Kidney (tissue), 14 donors: Measurements from ENCODE around the gene WWC2. TPM values are rescaled to one million over a fixed set of nuclear protein-coding genes. Genes with fewer than 3 reads are reported as not detected.

Source experiments
- DNase-seq, 5 donors: peaks; one replicate each; pipeline ENCODE4 v3.0.0-alpha.2; 2013 to 2020
- FAIRE-seq: peaks from 2 replicates; lab custom pipeline; 2012; peaks lifted over from hg19 to GRCh38; lab: Jason Lieb, UNC
- H3K27ac ChIP-seq, 2 donors: one replicate each; pipeline ENCODE4 v1.7.0; 2013; ENCODE audit warnings: low read depth in 2 of 2, low read length in 2 of 2, inconsistent platforms in 1 of 2
- H3K27me3 ChIP-seq: one replicate; pipeline ENCODE4 v1.7.1; 2013; ENCODE audit warnings: low read length, inconsistent platforms; ENCODE audit not compliant: control insufficient read depth, insufficient read depth
- H3K36me3 ChIP-seq, 3 donors: one replicate each; pipeline versions ENCODE4 v1.7.0 to v1.7.1; 2013; ENCODE audit warnings: low read length in 3 of 3, control low read depth in 1 of 3, inconsistent platforms in 1 of 3; ENCODE audit not compliant: insufficient read depth in 3 of 3, control insufficient read depth in 2 of 3
- H3K4me1 ChIP-seq, 3 donors: one replicate each; pipeline versions ENCODE4 v1.7.0 to v1.7.1; 2013; ENCODE audit warnings: low read length in 3 of 3, inconsistent platforms in 1 of 3, low read depth in 1 of 3; ENCODE audit not compliant: control insufficient read depth in 2 of 3, insufficient read depth in 2 of 3
- H3K4me3 ChIP-seq, 3 donors: one replicate each; pipeline versions ENCODE4 v1.7.0 to v1.8.1; 2013; ENCODE audit warnings: low read length in 3 of 3, control low read depth in 1 of 3, inconsistent platforms in 1 of 3
- H3K9ac ChIP-seq, 3 donors: one replicate each; pipeline versions ENCODE4 v1.7.0 to v1.7.1; 2013; ENCODE audit warnings: low read length in 3 of 3, control low read depth in 1 of 3, inconsistent platforms in 1 of 3
- H3K9me3 ChIP-seq, 3 donors: one replicate each; pipeline versions ENCODE4 v1.7.0 to v1.7.1; 2013; ENCODE audit warnings: low read length in 3 of 3, control low read depth in 1 of 3, inconsistent platforms in 1 of 3; ENCODE audit not compliant: control insufficient read depth in 2 of 3, insufficient read depth in 1 of 3
- CTCF ChIP-seq: IDR thresholded peaks from 3 replicates; pipeline ENCODE4 v1.5.1; 2012; ENCODE audit warnings: mild to moderate bottlenecking, moderate library complexity, borderline replicate concordance; ENCODE audit not compliant: insufficient read depth; ENCODE audit errors: extremely low read depth
- intact Hi-C: fragments of 100-400 bp; cut with DNase I; formaldehyde crosslinking; loops from one replicate; pipeline ENCODE4 v1.11.1; 2022
- polyA plus RNA-seq: library from polyadenylated mRNA; stranded (reverse); fragments of 350-450 nt; fragmentation: Illumina TruSeq; extraction: RNeasy Lipid Tissue Mini Kit (QIAGEN cat#74804); gene quantifications from one replicate; pipeline ENCODE4 v1.2.3, GENCODE V29; 2014; ENCODE audit warnings: low read depth, low replicate concordance; ENCODE audit not compliant: insufficient read depth
- total RNA-seq: library from RNA; stranded (reverse); fragmentation: NEBNext Ultra II Directional; extraction: Animal tissue kit (Norgen Biotek cat#: 25700); gene quantifications from one replicate; pipeline ENCODE4 v1.2.1, GENCODE V29; 2021
- donor health status: control.
- donor health status: control.
- donor health status: control.
- donor health status: control.
- donor health status: control.
- donor health status: DM: yes; HTN: yes; CAD: no.
- donor health status: Normal renal cell carcinoma (clear cell type).

The WWC2 gene
- total and polyA plus RNA-seq, 2 donors from 2014 or later = 10.1 to 59.6 TPM

GRCh38 chr4:183328832-183329231, 229.8 kb downstream of the WWC2 start:
- peaks cover 0 to 17% (median 13%) of the 10 kb centered on the region in 3 donors for H3K4me1 ChIP-seq
- TF ChIP-seq CTCF = no peak
- peaks cover 0 to 14% (median 0%) of the 10 kb centered on the region in 3 donors for H3K9me3 ChIP-seq
- H3K27ac ChIP-seq = no peak overlapping the region
- no peak overlapping the region for H3K4me3 ChIP-seq
- DNase-seq (peak in 1 of 5 donors; percentile 62), FAIRE-seq (no peak)
- peaks cover 0 to 4% (median 0%) of the 10 kb centered on the region in 3 donors for H3K36me3 ChIP-seq
- H3K27me3 ChIP-seq = no peaks in the 10 kb centered on the region
- intact Hi-C loops = no loop called here
- no peak overlapping the region for H3K9ac ChIP-seq

GRCh38 chr4:183329244-183329643, 230.2 kb downstream of the WWC2 start:
- FAIRE-seq = no peak
- Histone ChIP-seq H3K4me3 (no peak overlapping the region), H3K36me3 (peaks cover 0 to 4% (median 0%) of the 10 kb centered on the region in 3 donors), H3K4me1 (peaks cover 0 to 19% (median 13%) of the 10 kb centered on the region in 3 donors), H3K9me3 (peaks cover 0 to 14% (median 0%) of the 10 kb centered on the region in 3 donors), H3K9ac (no peak overlapping the region), H3K27me3 (no peaks in the 10 kb centered on the region), H3K27ac (no peak overlapping the region)
- DNase-seq = no peak
- intact Hi-C loops = no loop called here
- TF ChIP-seq CTCF = no peak

GRCh38 chr4:183329954-183330742, 231.1 kb downstream of the WWC2 start:
- intact Hi-C loops = no loop called here
- Histone ChIP-seq H3K36me3 (peaks cover 0 to 4% (median 0%) of the 10 kb centered on the region in 3 donors), H3K9me3 (peaks cover 0 to 14% (median 0%) of the 10 kb centered on the region in 3 donors), H3K4me1 (peaks cover 0 to 19% (median 13%) of the 10 kb centered on the region in 3 donors), H3K9ac (no peak overlapping the region), H3K4me3 (no peak overlapping the region), H3K27ac (peak overlapping the region; percentile 36 to 44), H3K27me3 (no peaks in the 10 kb centered on the region)
- no peak for TF ChIP-seq CTCF
- FAIRE-seq (no peak), DNase-seq (no peak)
